ENCODE results near the gene SPINK1.
"Not testable (repeated sequence)": the region's sequence is repeated elsewhere in the genome, so short reads cannot be mapped to it uniquely, and the experiment has no call there.

The SPINK1 gene

GRCh38 chr5:147809830-147810666, 21.4 kb downstream of the SPINK1 start:
- DNase-seq (ENCODE audit: low read depth), result no peak

DNA sequence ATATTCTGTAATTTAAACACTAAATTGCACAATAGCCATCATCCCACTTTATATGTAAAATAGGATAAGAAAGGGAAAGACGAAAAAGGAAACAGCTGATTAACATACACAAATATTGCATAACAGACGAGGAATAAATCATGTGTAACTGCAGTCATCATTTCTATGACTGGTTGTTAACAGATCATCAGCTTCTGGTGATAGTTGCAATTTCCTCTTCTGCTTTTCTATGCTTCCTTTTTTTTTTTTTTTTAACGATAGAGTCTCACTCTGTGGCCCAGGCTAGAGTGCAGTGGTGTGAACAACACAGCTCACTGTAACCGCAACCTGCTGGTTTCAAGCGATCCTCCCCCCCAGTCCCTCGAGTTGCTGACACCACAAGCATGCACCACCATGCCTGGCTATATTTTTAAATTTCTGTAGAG, 26.4 kb downstream of the SPINK1 start:
- DNase-seq (ENCODE audit: low read depth), result no peak

GRCh38 chr5:147804334-147804733, 27.1 kb downstream of the SPINK1 start:
- no peak for DNase-seq (ENCODE audit: low read depth)

- no peak for DNase-seq (ENCODE audit: low read depth)
Observed at GRCh38 chr5:147803926-147804325, 27.5 kb downstream of the SPINK1 start.

GRCh38 chr5:147803161-147803560, 28.3 kb downstream of the SPINK1 start:
- not testable (repeated sequence) for DNase-seq (ENCODE audit: low read depth)

GRCh38 chr5:147801461-147801860, 30.0 kb downstream of the SPINK1 start:
- DNase-seq (ENCODE audit: low read depth), result no peak

DNA sequence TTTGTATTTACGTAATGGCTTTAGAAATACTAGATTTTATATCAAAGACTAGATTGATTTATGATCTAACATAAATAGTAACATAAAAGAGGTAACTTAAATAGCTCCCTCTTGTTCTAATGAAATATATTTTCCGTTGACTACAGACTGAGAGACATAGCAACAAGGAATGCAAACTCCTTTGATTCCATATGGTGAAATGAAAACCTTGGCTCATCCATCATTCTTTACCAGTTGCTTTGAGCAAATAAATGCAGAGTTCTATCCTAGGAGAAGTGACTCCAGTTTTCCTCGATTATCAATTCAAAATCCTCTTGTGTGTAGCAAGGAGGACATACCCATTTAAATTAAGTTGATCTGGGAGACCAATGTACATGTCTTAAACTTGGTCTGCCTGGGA, 31.0 kb downstream of the SPINK1 start:
- no peak for DNase-seq (ENCODE audit: low read depth)

DNA sequence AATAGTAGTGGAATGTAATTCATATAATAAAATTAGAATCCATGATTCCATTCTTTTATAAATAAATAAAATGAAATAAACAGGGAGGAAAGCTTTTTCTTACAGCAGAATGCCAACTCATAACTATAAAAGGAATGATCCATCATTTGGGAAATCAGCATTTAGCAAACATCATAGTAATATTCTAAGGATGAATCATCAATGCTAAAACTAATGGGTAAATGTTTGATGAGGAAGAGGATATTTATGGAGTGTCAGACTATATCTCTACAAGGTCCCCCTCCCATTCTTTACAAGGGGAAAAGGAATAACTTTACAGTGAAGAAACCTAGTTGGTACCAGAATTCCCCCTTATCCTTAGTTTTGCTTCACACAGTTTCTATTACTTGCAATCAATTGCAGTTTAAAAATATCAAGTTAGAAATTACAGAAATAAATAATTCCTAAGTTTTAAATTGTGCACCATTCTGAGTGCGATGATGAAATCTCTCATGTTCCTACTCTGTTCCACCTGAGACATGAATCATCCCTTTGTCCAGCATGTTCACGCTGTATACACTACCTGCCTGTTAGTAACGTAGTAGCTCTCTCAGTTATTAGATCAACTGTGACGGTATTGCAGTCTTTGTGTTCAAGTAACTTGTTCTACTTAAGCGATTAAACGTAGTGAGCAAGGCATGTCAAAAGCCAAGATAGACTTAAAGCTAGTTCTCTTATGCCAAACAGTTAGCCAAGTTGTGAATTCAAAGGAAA, 34.7 kb downstream of the SPINK1 start:
- no peak for DNase-seq (ENCODE audit: low read depth)

- no peak for DNase-seq (ENCODE audit: low read depth)
Observed at GRCh38 chr5:147791181-147791580, 40.3 kb downstream of the SPINK1 start.

DNA sequence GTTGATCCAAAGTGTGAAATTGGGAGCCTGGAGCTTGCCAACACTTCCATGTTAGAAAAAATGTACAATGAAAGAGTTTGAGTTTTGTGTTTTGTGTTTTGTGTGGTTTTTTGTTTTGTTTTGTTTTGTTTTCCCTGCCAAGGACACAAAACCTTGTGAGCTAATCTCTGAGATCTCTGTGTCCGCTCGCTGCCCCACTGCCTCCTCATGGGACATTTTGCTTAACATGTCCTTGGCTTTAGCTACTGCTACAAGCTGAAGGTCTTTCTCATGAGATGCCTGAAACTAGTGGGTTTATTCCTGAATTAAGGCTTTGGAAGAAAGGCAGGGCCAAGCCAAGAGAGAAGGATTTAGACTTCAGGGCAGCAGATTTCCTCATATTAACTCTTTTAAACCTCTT, 41.7 kb downstream of the SPINK1 start:
- DNase-seq (ENCODE audit: low read depth), result no peak

- no peak for DNase-seq (ENCODE audit: low read depth)
Observed at GRCh38 chr5:147788023-147788422, 43.4 kb downstream of the SPINK1 start.

- no peak for DNase-seq (ENCODE audit: low read depth)
Observed at GRCh38 chr5:147786142-147786541, 45.3 kb downstream of the SPINK1 start.

DNA sequence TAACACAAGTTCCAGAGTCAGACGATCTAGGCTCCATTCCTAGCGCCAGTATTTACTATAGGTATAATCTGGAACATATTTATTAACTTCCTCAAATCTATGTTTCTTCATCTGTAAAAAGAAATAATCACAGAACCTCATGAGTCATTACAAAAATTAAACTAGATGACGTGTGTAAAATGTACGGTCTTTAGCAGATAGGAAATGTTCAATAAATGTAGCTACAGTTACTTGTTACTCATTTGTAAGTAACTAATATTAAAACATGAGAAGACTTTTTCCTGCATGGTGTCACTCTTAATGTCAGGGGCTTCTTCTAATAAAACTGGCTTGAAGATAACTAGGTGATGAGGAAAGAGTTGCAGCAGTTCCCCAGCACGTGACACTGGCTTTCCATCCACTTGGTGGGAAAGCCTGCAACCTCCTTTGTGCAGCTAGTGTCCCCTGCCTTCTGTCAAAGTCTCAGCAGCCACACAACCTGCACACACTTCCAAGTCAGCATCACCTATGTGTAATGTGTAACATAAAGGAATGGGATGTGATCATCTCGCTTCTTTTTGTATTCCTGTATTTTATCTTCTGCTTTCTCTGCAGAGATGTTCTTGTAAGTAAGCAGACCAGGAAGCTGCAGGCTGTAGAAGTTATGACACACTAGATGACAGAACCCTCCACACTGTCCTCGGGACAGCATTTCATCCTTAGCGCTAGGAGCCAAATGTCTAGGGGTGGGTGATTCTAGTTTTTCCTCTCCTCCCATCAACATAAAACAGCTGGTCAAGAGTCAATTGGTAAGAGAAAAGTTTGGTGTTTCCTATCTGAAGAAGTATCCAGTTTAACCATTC, 47.1 kb downstream of the SPINK1 start:
- no peak for DNase-seq (ENCODE audit: low read depth)

DNA sequence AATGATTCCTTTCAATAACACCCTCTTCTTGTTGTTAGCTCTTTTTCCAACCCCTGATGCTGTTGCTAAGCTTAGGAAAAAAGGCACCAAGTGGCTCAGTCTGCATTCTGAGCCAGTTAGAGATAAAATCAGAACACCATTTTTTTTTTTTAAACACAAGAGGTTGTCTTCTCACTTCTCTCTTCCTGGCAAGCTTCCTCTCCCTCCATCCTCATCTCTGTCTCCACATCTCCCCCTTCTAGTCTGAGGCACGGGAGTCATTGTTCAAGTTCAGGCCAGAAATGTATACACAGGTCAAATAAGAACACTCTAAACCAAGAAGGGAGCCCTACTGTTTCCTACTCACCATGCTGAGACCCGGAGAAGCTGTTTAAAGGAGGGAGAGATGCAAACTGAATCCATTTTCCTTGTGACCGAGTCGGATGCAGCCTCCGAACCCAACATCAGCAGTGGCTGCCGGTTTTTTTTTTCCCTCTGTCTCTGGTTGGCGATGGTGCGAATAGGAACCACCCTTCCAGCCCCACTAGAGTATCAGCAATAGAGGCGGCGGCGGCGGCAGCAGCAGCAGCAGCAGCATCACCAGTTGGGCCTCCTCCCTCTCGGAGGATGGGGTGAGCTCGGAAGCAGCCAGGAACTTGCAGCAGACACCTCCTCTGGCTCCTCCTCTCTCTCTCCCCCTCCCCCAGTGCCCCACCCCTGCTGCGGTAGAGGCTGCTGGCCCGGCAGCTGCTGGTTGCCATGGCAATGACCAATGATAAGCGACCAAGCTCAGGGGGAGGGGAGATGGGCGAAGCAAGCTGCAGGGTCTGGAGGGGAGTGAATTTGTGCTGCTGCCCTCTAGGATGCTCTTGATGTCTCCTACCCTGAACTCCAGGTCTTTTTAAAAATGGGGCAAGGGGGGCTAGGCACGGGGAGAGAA, 49.1 kb downstream of the SPINK1 start, which contains the start of gene JAKMIP2:
TSS of gene JAKMIP2 (minus strand) at position 619 of the 919 bp plus-strand sequence. CDS start 110,922 bp downstream, outside the sequence.
- DNase-seq (ENCODE audit: low read depth), result peak; percentile 54

GRCh38 chr5:147780924-147781573, 50.4 kb downstream of the SPINK1 start:
- no peak for DNase-seq (ENCODE audit: low read depth)

DNA sequence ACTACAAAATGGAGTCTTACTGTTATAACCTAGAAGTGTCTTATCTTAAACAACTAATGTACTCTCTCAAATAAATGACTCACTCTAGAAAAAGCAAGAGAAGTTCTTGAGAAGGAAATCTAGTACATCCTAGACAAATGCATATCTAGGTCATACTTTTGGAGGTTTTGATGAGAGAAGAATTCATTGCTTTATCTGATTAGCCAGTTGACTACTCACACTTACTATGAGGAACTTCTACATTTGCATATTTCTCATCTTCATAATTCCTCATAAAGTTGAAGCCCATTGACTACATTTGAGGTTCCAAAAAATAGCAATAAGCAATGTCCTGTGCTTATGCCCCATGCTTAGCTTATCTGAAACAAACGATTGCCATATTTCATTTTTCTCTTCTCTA, 51.8 kb downstream of the SPINK1 start:
- no peak for DNase-seq (ENCODE audit: low read depth)

DNA sequence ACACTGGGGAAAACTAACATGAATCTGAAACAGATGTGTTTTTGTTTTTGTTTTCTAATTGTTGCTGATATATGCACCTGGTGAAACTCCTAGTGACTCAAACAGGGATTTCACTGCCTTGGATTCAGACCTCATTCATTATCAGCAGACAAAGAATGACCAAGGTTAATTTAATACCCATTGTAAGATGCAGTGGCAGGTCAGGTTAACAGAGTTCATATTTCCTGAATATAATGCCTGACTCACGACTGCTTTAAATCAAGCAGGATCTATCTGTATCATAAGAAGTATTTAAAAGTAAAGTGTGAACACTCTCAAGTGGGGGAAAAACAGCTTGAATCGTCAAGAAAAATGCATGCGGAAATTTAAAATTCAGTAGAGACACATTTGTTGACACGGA, 54.5 kb downstream of the SPINK1 start:
- no peak for DNase-seq (ENCODE audit: low read depth)
